PFSK-1 (cell line): Measurements from ENCODE around the gene NMRK2.

Source experiments
- FOXP2 ChIP-seq: optimal IDR thresholded peaks from 2 replicates; pipeline ENCODE3; 2011; ENCODE audit warnings: borderline replicate concordance, control low read depth, inconsistent platforms; ENCODE audit not compliant: insufficient read depth; ENCODE audit errors: extremely low read length, extremely low read depth
- POLR2AphosphoS5 ChIP-seq: IDR thresholded peaks from 2 replicates; pipeline ENCODE4 v1.6.1; 2012; ENCODE audit warnings: low read depth, mild to moderate bottlenecking, control low read depth, low read length, moderate library complexity
- SIN3A ChIP-seq: IDR thresholded peaks from 2 replicates; pipeline ENCODE4 v1.6.1; 2012; ENCODE audit warnings: mild to moderate bottlenecking, low read length, moderate library complexity, borderline replicate concordance; ENCODE audit not compliant: insufficient read depth
- TF ChIP-seq, protein P1 (sequence below), 2 experiments: IDR thresholded peaks; 2 replicates each; pipeline versions ENCODE4 v1.6.1 to v1.8.0; 2011 to 2012; ENCODE audit warnings: low read depth in 2 of 2, low read length in 2 of 2, control low read depth in 1 of 2, inconsistent platforms in 1 of 2, mild to moderate bottlenecking in 1 of 2, moderate library complexity in 1 of 2; ENCODE audit not compliant: insufficient read depth in 1 of 2

DNA sequence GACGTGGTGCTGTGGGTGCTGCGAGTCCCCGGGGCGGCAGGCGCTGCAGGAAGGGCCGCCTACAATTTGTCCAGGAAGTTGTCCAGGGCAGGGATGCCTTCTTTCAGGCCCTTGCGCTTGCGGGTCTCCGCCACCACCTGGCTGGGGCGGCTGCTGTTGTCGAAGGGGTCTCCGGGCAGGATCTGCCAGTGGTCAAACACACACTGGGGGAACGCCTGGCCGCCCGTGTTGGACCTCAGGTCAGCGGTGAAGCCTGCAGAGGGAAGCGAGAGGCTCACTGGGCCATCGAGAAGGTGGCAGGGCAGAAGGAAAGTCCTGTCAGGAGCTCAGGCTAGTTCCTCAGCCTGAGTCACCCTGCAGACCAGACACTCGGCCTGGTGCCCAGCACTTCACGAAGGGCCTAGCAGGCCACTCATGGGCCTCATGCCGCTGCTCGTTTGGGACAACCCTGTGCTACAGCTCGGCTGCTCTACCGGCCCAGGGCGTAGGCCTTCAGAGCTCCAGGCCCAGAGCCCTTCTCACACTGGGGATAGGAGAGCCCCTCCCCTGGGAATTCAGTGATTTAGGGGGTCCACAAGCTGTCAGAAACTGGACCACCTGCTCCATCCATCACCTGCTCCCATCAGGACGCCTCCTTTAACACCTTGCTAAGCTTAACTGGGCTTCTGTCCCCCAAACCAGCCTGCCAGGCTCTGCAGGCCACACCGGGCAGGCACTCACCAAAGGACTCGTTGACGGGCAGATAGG, 43.8 kb downstream of the NMRK2 start:
- TF ChIP-seq SIN3A: no peak
- TF ChIP-seq, protein P1, sequence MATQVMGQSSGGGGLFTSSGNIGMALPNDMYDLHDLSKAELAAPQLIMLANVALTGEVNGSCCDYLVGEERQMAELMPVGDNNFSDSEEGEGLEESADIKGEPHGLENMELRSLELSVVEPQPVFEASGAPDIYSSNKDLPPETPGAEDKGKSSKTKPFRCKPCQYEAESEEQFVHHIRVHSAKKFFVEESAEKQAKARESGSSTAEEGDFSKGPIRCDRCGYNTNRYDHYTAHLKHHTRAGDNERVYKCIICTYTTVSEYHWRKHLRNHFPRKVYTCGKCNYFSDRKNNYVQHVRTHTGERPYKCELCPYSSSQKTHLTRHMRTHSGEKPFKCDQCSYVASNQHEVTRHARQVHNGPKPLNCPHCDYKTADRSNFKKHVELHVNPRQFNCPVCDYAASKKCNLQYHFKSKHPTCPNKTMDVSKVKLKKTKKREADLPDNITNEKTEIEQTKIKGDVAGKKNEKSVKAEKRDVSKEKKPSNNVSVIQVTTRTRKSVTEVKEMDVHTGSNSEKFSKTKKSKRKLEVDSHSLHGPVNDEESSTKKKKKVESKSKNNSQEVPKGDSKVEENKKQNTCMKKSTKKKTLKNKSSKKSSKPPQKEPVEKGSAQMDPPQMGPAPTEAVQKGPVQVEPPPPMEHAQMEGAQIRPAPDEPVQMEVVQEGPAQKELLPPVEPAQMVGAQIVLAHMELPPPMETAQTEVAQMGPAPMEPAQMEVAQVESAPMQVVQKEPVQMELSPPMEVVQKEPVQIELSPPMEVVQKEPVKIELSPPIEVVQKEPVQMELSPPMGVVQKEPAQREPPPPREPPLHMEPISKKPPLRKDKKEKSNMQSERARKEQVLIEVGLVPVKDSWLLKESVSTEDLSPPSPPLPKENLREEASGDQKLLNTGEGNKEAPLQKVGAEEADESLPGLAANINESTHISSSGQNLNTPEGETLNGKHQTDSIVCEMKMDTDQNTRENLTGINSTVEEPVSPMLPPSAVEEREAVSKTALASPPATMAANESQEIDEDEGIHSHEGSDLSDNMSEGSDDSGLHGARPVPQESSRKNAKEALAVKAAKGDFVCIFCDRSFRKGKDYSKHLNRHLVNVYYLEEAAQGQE (IDR thresholded peaks at IDR 0.05; ENCODE audit: insufficient read depth in 1 of 2, low read depth in 2 of 2, low read length in 2 of 2): no peak
- TF ChIP-seq POLR2AphosphoS5: no peak; the same call in 1 of the 2 replicates
- TF ChIP-seq FOXP2: no peak
